GM23338 (cell line): ENCODE measurements around the gene KLRG1. TPM values are rescaled to one million over a fixed set of nuclear protein-coding genes. Genes with fewer than 3 reads are reported as not detected.

Source experiments
- ATAC-seq: fragments of 200-7000 bp; cut with Tn5 transposase; 3 replicates; pipeline ENCODE4 v1.9.1; 2020
- DNase-seq: peaks from one replicate; pipeline ENCODE4 v3.0.0-alpha.2; 2015; ENCODE audit warnings: low spot score
- H2AFZ ChIP-seq: fragments of 200-600 bp; sonication (generic); 2 replicates; pipeline ENCODE4 v1.8.0; 2016; ENCODE audit warnings: antibody characterized with exemption, mild to moderate bottlenecking, moderate library complexity
- H3F3A ChIP-seq: fragments of 200-600 bp; sonication (generic); replicated peaks from 2 replicates; pipeline ENCODE4 v1.8.0; 2017; ENCODE audit warnings: antibody characterized with exemption, mixed run types, low read depth
- H3K27ac ChIP-seq: fragments of 200-600 bp; sonication (generic); 2 replicates; pipeline ENCODE4 v1.6.1; 2016; ENCODE audit warnings: low read depth
- H3K27me3 ChIP-seq: fragments of 200-600 bp; sonication (generic); 2 replicates; pipeline ENCODE4 v1.8.0; 2016; ENCODE audit warnings: mild to moderate bottlenecking, mixed run types, moderate library complexity; ENCODE audit not compliant: insufficient read depth
- H3K36me3 ChIP-seq: fragments of 200-600 bp; sonication (generic); 2 replicates; pipeline ENCODE4 v1.8.0; 2016; ENCODE audit warnings: mild to moderate bottlenecking; ENCODE audit not compliant: insufficient read depth
- H3K4me1 ChIP-seq: fragments of 200-600 bp; sonication (generic); 2 replicates; pipeline ENCODE4 v1.8.0; 2016; ENCODE audit warnings: mild to moderate bottlenecking, moderate library complexity; ENCODE audit not compliant: insufficient read depth
- H3K4me2 ChIP-seq: fragments of 200-600 bp; sonication (generic); 2 replicates; pipeline ENCODE4 v1.7.1; 2017; ENCODE audit warnings: mixed run types
- H3K4me3 ChIP-seq: fragments of 200-600 bp; sonication (generic); 2 replicates; pipeline ENCODE4 v1.6.1; 2016; ENCODE audit warnings: mixed run types
- H3K79me2 ChIP-seq: fragments of 200-600 bp; sonication (generic); replicated peaks from 2 replicates; pipeline ENCODE4 v1.8.0; 2017; ENCODE audit warnings: mild to moderate bottlenecking; ENCODE audit not compliant: insufficient read depth
- H3K9me2 ChIP-seq: fragments of 200-600 bp; sonication (generic); 2 replicates; pipeline ENCODE4 v1.8.0; 2017; ENCODE audit not compliant: insufficient read depth
- H4K20me1 ChIP-seq: fragments of 200-600 bp; sonication (generic); replicated peaks from 2 replicates; pipeline ENCODE4 v1.8.0; 2017; ENCODE audit warnings: mild to moderate bottlenecking; ENCODE audit not compliant: insufficient read depth
- H3K27ac Mint-ChIP-seq: 2 replicates; pipeline ENCODE4 v1.8.0; 2020; ENCODE audit warnings: inconsistent platforms, mild to moderate bottlenecking, moderate library complexity, mixed read lengths
- H3K27me3 Mint-ChIP-seq: 3 replicates; pipeline ENCODE4 v1.8.0; 2022; ENCODE audit warnings: low read depth, mild to moderate bottlenecking, moderate library complexity, mixed read lengths, inconsistent platforms; ENCODE audit not compliant: insufficient read depth, poor library complexity
- H3K36me3 Mint-ChIP-seq: 3 replicates; pipeline ENCODE4 v1.8.0; 2021; ENCODE audit warnings: low read depth, mild to moderate bottlenecking, inconsistent platforms, moderate library complexity, mixed read lengths
- H3K4me1 Mint-ChIP-seq: 3 replicates; pipeline ENCODE4 v1.8.0; 2020; ENCODE audit warnings: mild to moderate bottlenecking, inconsistent platforms, mixed read lengths
- H3K4me3 Mint-ChIP-seq: 3 replicates; pipeline ENCODE4 v1.8.0; 2021; ENCODE audit warnings: moderate library complexity, mild to moderate bottlenecking, inconsistent platforms, mixed read lengths
- H3K9me3 Mint-ChIP-seq: 3 replicates; pipeline ENCODE4 v1.8.0; 2020; ENCODE audit warnings: moderate library complexity, mild to moderate bottlenecking, inconsistent platforms, mixed read lengths
- CREB1 ChIP-seq: fragments of 250-450 bp; sonication (Bioruptor Pico); IDR thresholded peaks from 2 replicates; pipeline ENCODE4 v1.5.0; 2020; ENCODE audit warnings: low read depth, mild to moderate bottlenecking, moderate library complexity
- CTCF ChIP-seq, 2 experiments: fragments of 200-600 bp in 1 of 2; sonication (generic) in 1 of 2; conservative IDR thresholded peaks; 2 replicates each; pipeline versions ENCODE4 v1.5.1 to v1.6.1; 2016 to 2017; ENCODE audit warnings: antibody characterized with exemption in 2 of 2, low read depth in 2 of 2, mild to moderate bottlenecking in 2 of 2, moderate library complexity in 1 of 2
- EZH2 ChIP-seq: fragments of 200-600 bp; sonication (generic); IDR thresholded peaks from one replicate; pipeline ENCODE4 v1.8.0; 2017; ENCODE audit warnings: antibody characterized with exemption, mild to moderate bottlenecking, low read depth; ENCODE audit not compliant: unreplicated experiment
- EZH2phosphoT487 ChIP-seq: fragments of 200-600 bp; sonication (generic); IDR thresholded peaks from one replicate; pipeline ENCODE4 v1.8.1; 2018; ENCODE audit warnings: antibody characterized with exemption; ENCODE audit not compliant: unreplicated experiment
- JUNB ChIP-seq: IDR thresholded peaks from one replicate; pipeline ENCODE4 v1.6.1; 2016; ENCODE audit warnings: antibody characterized with exemption; ENCODE audit not compliant: unreplicated experiment
- NANOG ChIP-seq: IDR thresholded peaks from 2 replicates; pipeline ENCODE4 v1.6.1; 2016; ENCODE audit warnings: antibody characterized with exemption, borderline replicate concordance
- POLR2AphosphoS5 ChIP-seq: IDR thresholded peaks from 2 replicates; pipeline ENCODE4 v1.6.1; 2016; ENCODE audit warnings: antibody characterized with exemption, low read depth
- REST ChIP-seq: IDR thresholded peaks from one replicate; pipeline ENCODE4 v1.6.1; 2018; ENCODE audit warnings: antibody characterized with exemption; ENCODE audit not compliant: unreplicated experiment
- ZNF114 ChIP-seq: fragments of 250-450 bp; sonication (Bioruptor Pico); IDR thresholded peaks from 2 replicates; pipeline ENCODE4 v1.5.0; 2020; ENCODE audit warnings: mild to moderate bottlenecking, moderate library complexity
- ZNF331 ChIP-seq: fragments of 250-450 bp; sonication (Bioruptor Pico); IDR thresholded peaks from 2 replicates; pipeline ENCODE4 v1.5.0; 2020; ENCODE audit warnings: low read depth, mild to moderate bottlenecking, moderate library complexity
- ZNF462 ChIP-seq: fragments of 250-450 bp; sonication (Bioruptor Pico); IDR thresholded peaks from 2 replicates; pipeline ENCODE4 v1.5.0; 2020; ENCODE audit warnings: mild to moderate bottlenecking, moderate library complexity
- polyA plus RNA-seq: library from polyadenylated mRNA; unstranded; fragments of >200 nt; fragmentation: Nextera tagmentation; extraction: Ambion mirVana; gene quantifications from 2 replicates; pipeline ENCODE4 v1.2.1, GENCODE V29; 2016
- total RNA-seq: library from RNA; depleted of rRNA; stranded (reverse); fragments of >200 nt; shearing (Covaris generic); gene quantifications from 2 replicates; pipeline ENCODE4 v1.2.3, GENCODE V29; 2014
- TF ChIP-seq, protein P1 (sequence below): IDR thresholded peaks from 2 replicates; pipeline ENCODE4 v1.6.1; 2016; ENCODE audit warnings: antibody characterized with exemption

Gene KLRG1
- total and polyA plus RNA-seq, 2 experiments from 2014 or later, result 5.1 to 7.9 TPM

- no peaks in the 10 kb centered on the region for H3K4me1 Mint-ChIP-seq
- H3K4me3 ChIP-seq, result no peak overlapping the region
- peaks cover 25% of the 10 kb centered on the region; the same call in 1 of the 2 replicates for H3K36me3 ChIP-seq
- H3K27me3 Mint-ChIP-seq, result no peaks in the 10 kb centered on the region
- TF ChIP-seq, protein P1, sequence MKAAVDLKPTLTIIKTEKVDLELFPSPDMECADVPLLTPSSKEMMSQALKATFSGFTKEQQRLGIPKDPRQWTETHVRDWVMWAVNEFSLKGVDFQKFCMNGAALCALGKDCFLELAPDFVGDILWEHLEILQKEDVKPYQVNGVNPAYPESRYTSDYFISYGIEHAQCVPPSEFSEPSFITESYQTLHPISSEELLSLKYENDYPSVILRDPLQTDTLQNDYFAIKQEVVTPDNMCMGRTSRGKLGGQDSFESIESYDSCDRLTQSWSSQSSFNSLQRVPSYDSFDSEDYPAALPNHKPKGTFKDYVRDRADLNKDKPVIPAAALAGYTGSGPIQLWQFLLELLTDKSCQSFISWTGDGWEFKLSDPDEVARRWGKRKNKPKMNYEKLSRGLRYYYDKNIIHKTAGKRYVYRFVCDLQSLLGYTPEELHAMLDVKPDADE, result no peak
- no peak for TF ChIP-seq ZNF462 (CRISPR knock-in tag)
- TF ChIP-seq EZH2, result no peak
- TF ChIP-seq CTCF (conservative IDR thresholded peaks at IDR 0.05; ENCODE audit: low read depth in 2 of 2), result no peak
- no peak for TF ChIP-seq NANOG
- TF ChIP-seq JUNB, result no peak
- TF ChIP-seq EZH2phosphoT487, result no peak
- no peak for TF ChIP-seq ZNF331 (CRISPR knock-in tag)
- TF ChIP-seq ZNF114 (CRISPR knock-in tag), result no peak
- no peak for TF ChIP-seq POLR2AphosphoS5
- TF ChIP-seq CREB1 (CRISPR knock-in tag), result no peak
- TF ChIP-seq REST, result no peak
- no peak overlapping the region for H3K4me2 ChIP-seq
- H3K27me3 ChIP-seq, result no peaks in the 10 kb centered on the region
- DNase-seq (no peak), ATAC-seq (no peak)
- no peak overlapping the region for H3K4me3 Mint-ChIP-seq
- H3K4me1 ChIP-seq, result no peaks in the 10 kb centered on the region
- H2AFZ ChIP-seq, result no peak overlapping the region
- peaks cover 3% of the 10 kb centered on the region; the same call in 1 of the 2 replicates for H3F3A ChIP-seq
- peaks cover 53% of the 10 kb centered on the region for H3K9me3 Mint-ChIP-seq
- H3K36me3 Mint-ChIP-seq, result peaks cover 75% of the 10 kb centered on the region
- no peak overlapping the region for H3K27ac Mint-ChIP-seq
- no peak overlapping the region for H3K27ac ChIP-seq
- H3K9me2 ChIP-seq, result no peaks in the 10 kb centered on the region
- no peaks in the 10 kb centered on the region for H4K20me1 ChIP-seq
- no peaks in the 10 kb centered on the region for H3K79me2 ChIP-seq
These were observed 32.6 kb upstream of the KLRG1 start for GRCh38 chr12:8956772-8957171.
